Prostate gland (tissue), 2 donors: Measurements from ENCODE around the gene POLR3G.

Experiments
- POLR2A ChIP-seq: fragments of 450-650 bp; IDR thresholded peaks from one replicate; pipeline ENCODE4 v1.6.1; 2016; ENCODE audit warnings: antibody characterized with exemption, mild to moderate bottlenecking
- POLR2AphosphoS5 ChIP-seq: sonication (generic); formaldehyde crosslinking; IDR thresholded peaks from one replicate; pipeline ENCODE4 v1.6.1; 2017; ENCODE audit warnings: antibody characterized with exemption
- TF ChIP-seq, protein P1 (sequence below), 4 experiments: fragments of 200-600 bp in 2 of 4; fragments of 450-650 bp in 2 of 4; sonication (generic) in 2 of 4; IDR thresholded peaks; 1 replicate in 3 of 4; 2 replicates in 1 of 4; pipeline ENCODE4 v1.5.1; 2016 to 2019; ENCODE audit warnings: antibody characterized with exemption in 4 of 4, mild to moderate bottlenecking in 2 of 4, moderate library complexity in 2 of 4

DNA sequence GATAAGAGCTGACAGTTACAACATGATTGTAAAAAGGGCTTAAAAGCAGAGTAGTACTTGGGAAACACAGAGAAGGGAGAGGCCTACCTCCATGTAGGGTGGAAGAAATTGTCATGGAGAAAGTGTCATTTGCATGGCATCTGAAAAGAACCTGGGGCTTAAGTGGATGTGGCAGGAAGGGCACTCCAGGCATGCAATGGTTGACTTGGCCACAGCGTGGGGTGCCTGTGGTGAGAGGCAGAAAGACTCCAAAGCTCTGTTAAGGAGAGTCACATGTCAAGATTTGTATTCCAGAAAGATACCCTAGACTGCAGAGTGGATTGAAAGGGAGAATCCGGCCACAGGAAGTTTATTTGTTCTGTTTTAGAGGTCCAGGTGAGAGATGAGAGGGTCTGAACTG is 2.4 kb downstream of the POLR3G start:
- TF ChIP-seq, protein P1, sequence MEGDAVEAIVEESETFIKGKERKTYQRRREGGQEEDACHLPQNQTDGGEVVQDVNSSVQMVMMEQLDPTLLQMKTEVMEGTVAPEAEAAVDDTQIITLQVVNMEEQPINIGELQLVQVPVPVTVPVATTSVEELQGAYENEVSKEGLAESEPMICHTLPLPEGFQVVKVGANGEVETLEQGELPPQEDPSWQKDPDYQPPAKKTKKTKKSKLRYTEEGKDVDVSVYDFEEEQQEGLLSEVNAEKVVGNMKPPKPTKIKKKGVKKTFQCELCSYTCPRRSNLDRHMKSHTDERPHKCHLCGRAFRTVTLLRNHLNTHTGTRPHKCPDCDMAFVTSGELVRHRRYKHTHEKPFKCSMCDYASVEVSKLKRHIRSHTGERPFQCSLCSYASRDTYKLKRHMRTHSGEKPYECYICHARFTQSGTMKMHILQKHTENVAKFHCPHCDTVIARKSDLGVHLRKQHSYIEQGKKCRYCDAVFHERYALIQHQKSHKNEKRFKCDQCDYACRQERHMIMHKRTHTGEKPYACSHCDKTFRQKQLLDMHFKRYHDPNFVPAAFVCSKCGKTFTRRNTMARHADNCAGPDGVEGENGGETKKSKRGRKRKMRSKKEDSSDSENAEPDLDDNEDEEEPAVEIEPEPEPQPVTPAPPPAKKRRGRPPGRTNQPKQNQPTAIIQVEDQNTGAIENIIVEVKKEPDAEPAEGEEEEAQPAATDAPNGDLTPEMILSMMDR (IDR thresholded peaks at IDR 0.05) = no peak
- TF ChIP-seq POLR2AphosphoS5 (no peak), POLR2A (no peak)
